Measurements from ENCODE around the gene KIF11. TPM values are rescaled to one million over a fixed set of nuclear protein-coding genes. Genes with fewer than 3 reads are reported as not detected.

KIF11 gene
- total RNA-seq, 1 experiment from 2014 or later: 27.3 TPM

- no peaks in the 10 kb centered on the region for H3K36me3 Mint-ChIP-seq (ENCODE audit: insufficient read depth, unreplicated experiment)
- H3K4me3 Mint-ChIP-seq (ENCODE audit: unreplicated experiment): no peak overlapping the region
- peaks cover 5% of the 10 kb centered on the region for H3K4me1 Mint-ChIP-seq (ENCODE audit: insufficient read depth, unreplicated experiment)
- no peak for DNase-seq (ENCODE audit: unreplicated experiment)
- peaks cover 8% of the 10 kb centered on the region for H3K9me3 Mint-ChIP-seq (ENCODE audit: unreplicated experiment)
- H3K27ac Mint-ChIP-seq (ENCODE audit: low read depth, unreplicated experiment): no peak overlapping the region
- H3K27me3 Mint-ChIP-seq (ENCODE audit: insufficient read depth, unreplicated experiment): no peaks in the 10 kb centered on the region
- ChIA-PET POLR2A (no interaction called here), CTCF (interaction anchor here (1.2 kb wide), 1 partner anchor 12 kb away, joined by 3 read pairs; no protein-coding TSS in a partner anchor)
- TF ChIP-seq CTCF (IDR thresholded peaks at IDR 0.05; ENCODE audit: unreplicated experiment): no peak
- no TSS peak for BruUV-seq (replicated peaks)
- intact Hi-C loops (cut with micrococcal nuclease): no loop called here
Measured at GRCh38 chr10:92681306-92681834, 88.4 kb downstream of the KIF11 start.

GRCh38 chr10:92688573-92688926 lies 95.6 kb downstream of the KIF11 start:
- Mint-ChIP-seq H3K4me1 (ENCODE audit: insufficient read depth, unreplicated experiment) (no peaks in the 10 kb centered on the region), H3K27me3 (ENCODE audit: insufficient read depth, unreplicated experiment) (no peaks in the 10 kb centered on the region), H3K4me3 (ENCODE audit: unreplicated experiment) (peak overlapping the region; percentile 38), H3K27ac (ENCODE audit: low read depth, unreplicated experiment) (no peak overlapping the region), H3K9me3 (ENCODE audit: unreplicated experiment) (peaks cover 8% of the 10 kb centered on the region), H3K36me3 (ENCODE audit: insufficient read depth, unreplicated experiment) (peaks cover 5% of the 10 kb centered on the region)
- POLR2A ChIA-PET: no interaction called here
- CTCF ChIA-PET: no interaction called here
- no peak for TF ChIP-seq CTCF (IDR thresholded peaks at IDR 0.05; ENCODE audit: unreplicated experiment)
- no TSS peak for BruUV-seq (replicated peaks)
- DNase-seq (ENCODE audit: unreplicated experiment): no peak
- intact Hi-C loops (cut with micrococcal nuclease): no loop called here

- BruUV-seq (replicated peaks): no TSS peak
- Mint-ChIP-seq H3K4me1 (ENCODE audit: insufficient read depth, unreplicated experiment) (no peaks in the 10 kb centered on the region), H3K9me3 (ENCODE audit: unreplicated experiment) (peaks cover 8% of the 10 kb centered on the region), H3K27me3 (ENCODE audit: insufficient read depth, unreplicated experiment) (no peaks in the 10 kb centered on the region), H3K27ac (ENCODE audit: low read depth, unreplicated experiment) (no peak overlapping the region), H3K4me3 (ENCODE audit: unreplicated experiment) (peak overlapping the region; percentile 38), H3K36me3 (ENCODE audit: insufficient read depth, unreplicated experiment) (peaks cover 5% of the 10 kb centered on the region)
- CTCF ChIA-PET: no interaction called here
- POLR2A ChIA-PET: no interaction called here
- intact Hi-C loops (cut with micrococcal nuclease): no loop called here
- no peak for TF ChIP-seq CTCF (IDR thresholded peaks at IDR 0.05; ENCODE audit: unreplicated experiment)
- no peak for DNase-seq (ENCODE audit: unreplicated experiment)
Measured at GRCh38 chr10:92688927-92689662, 96.2 kb downstream of the KIF11 start.

GRCh38 chr10:92689663-92690210 lies 96.8 kb downstream of the KIF11 start, which contains the start of gene HHEX:
Gene HHEX, plus strand, starts transcription at chr10:92689955. Its CDS starts 32 bp downstream, at chr10:92689987.
- intact Hi-C loops (cut with micrococcal nuclease): no loop called here
- H3K4me1 Mint-ChIP-seq (ENCODE audit: insufficient read depth, unreplicated experiment): no peaks in the 10 kb centered on the region
- peaks cover 8% of the 10 kb centered on the region for H3K9me3 Mint-ChIP-seq (ENCODE audit: unreplicated experiment)
- no peak within 1 kb of the TSS for H3K27ac Mint-ChIP-seq (ENCODE audit: low read depth, unreplicated experiment)
- peak within 1 kb of the TSS; percentile 54 for H3K4me3 Mint-ChIP-seq (ENCODE audit: unreplicated experiment)
- TF ChIP-seq CTCF (IDR thresholded peaks at IDR 0.05; ENCODE audit: unreplicated experiment): no peak
- peaks cover 5% of the 10 kb centered on the region for H3K36me3 Mint-ChIP-seq (ENCODE audit: insufficient read depth, unreplicated experiment)
- ChIA-PET CTCF (no interaction called here), POLR2A (no interaction called here)
- H3K27me3 Mint-ChIP-seq (ENCODE audit: insufficient read depth, unreplicated experiment): no peaks in the 10 kb centered on the region
- no TSS peak for BruUV-seq (replicated peaks)
- DNase-seq (ENCODE audit: unreplicated experiment): peak; percentile 22
